Suppressor macrophage (primary cell): ENCODE measurements around the gene FLT4.
"Not testable (repeated sequence)": the region's sequence is repeated elsewhere in the genome, so short reads cannot be mapped to it uniquely, and the experiment has no call there.

Source experiments
- DNase-seq, 4 experiments: peaks; one replicate each; pipeline ENCODE4 v3.0.0-alpha.2; 2020 to 2022
- total RNA-seq, 17 experiments: gene quantifications; one replicate each; lab custom pipeline; 2026; ENCODE audit warnings: mixed read lengths in 6 of 17, inconsistent platforms in 3 of 17; lab: John Stamatoyannopoulos, UW

FLT4 gene
- total RNA-seq = 0 to 11.1 (median 0.12) reads per million in 17 experiments

DNA sequence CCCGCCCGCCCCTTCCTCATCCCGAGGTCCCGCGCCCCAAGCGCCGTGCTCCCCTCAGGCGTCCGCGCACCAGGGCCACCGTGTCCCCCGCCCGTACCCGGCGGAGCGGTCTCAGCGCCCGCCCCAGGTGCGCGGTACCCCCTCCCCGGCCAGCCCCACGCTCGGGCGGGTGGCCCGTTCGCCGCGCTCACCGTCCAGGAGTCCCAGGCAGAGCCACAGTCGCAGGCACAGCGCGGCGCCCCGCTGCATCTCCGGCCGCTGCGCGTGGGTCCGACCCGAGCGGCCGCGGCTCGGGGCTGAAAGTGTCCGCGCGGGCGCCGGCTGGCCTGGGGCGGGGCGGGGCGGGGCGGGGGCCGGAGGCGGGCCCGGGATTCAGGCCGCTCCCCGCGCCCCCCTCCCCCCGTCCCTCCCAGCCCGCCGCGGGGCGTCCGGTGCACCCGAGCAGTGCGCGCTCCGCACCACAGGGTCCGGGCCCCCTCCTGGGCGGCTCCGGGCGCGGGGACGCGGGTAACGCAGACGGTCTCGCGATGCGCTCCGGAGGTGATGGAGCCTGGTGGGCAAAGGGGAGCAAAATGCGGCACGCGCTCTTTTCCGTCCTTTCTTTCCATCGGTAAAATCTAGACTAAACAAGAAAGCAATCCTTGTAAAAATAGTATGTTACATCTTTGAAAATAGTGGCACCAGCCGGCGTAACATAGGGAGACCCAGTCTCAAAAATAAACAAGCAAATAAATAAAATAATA, at the start of gene FLT4:
Gene FLT4, minus strand, starts transcription at position 304 of the 743 bp plus-strand sequence. Its CDS starts 55 bp downstream, at position 249.
- no peak for DNase-seq

DNA sequence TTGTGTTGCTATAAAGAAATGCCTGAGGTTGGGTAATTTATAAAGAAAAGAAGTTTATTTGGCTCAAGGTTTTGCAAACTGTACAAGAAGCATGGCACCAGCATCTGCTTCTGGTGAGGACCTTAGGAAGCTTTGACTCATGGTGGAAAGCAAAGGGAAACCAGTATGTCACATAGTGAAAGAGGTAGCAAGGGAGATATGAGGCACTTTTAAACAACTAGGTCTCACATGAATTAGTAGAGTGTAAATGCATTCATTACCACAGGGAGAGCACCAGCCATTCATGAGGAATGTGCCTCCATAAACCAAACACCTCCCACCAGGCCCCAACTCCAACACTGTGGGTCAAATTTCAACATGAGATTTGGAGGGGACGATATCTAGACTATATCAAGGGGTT, 49.6 kb upstream of the FLT4 start:
- DNase-seq = no peak

DNA sequence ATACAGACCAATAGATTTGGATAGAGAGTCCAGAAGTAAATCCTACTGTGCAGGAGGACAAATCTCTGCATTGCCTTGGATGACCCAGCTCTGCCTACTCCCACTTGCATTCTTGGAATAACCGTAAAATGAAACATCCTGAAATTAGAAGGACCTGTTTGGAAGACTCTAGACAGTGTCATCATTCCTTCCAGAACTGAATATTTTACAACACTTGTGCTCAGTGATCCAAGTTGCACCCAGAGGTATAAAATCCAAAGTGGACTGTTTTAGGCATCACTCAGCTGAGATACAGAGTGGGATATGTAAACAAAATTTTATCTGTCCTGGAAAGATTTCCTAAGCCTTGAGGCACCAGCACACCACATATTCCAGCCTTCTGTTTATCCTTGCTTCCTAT, 46.7 kb upstream of the FLT4 start:
- no peak for DNase-seq

DNA sequence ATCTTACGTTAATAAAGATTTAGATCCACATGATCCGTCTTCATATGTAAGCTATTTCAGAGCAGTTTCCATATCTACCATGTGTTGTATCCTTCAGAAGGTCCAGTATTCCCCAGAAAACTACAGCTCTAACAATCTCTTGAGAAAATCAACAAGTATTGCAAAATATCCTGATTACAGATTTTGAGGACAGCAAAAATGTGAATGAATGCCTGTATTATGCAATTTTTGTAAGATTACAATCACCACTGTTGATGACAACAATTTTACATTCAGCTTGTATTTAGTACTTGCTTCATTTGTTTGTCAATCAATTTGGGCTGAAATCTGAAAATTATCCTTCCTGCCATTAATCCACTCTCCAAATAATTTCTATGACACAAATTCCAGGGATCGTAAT, 43.0 kb upstream of the FLT4 start:
- DNase-seq = no peak

DNA sequence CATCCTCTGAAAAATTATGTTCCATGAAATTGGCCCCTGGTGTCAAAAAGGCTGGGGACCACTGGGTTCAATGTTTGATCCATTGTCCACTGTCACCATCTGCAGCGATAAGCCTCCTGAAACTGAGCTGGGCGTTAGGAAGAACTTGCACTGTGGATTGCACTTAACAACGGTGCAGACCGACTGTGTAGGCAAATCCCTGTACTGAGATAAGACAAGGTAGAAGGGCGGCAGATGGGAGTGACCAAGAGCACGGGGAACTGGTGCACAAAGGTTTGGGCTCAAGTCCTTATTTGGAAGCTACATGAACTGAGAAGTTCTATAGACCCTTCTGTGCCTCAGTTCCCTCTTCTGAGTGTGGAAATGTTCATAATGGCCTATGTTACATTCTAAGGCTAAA, 41.6 kb upstream of the FLT4 start:
- no peak for DNase-seq

DNA sequence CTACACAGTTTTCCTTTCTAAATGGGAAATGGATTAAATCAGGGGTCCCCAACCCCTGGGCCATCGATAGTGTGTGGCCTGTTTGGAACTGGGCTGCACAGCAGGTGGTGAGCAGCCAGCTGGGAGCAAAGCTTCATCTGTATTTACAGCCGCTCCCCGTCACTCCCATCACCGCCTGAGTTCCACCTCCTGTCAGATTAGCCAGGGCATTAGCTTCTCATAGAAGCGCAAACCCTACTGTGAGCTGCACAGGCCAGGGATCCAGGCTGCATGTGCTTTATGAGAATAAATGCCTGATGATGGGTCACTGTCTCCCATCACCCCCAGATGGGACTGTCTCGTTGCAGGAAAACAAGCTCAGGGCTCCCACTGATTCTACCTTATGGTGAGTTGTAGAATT, 41.2 kb upstream of the FLT4 start:
- no peak for DNase-seq

DNA sequence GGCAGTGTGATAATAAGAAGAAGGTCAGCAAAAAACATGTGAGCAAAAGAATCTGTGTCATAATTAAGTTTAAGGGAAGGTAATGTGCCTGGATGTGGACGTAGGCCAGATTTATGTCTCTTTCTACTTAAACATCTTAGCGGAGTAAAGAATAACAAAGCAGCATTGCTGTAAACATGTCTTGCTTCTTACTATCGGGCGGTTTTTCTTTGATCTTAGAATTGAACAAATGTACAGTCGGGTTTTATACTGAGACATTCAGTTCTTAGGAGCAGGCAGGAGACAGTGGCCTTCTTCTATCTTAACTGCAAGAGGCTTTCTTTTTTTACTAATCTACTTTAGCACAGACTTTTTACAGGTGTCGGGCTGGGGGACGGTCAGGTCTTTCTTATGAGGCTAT, 40.4 kb upstream of the FLT4 start:
- DNase-seq = no peak

DNA sequence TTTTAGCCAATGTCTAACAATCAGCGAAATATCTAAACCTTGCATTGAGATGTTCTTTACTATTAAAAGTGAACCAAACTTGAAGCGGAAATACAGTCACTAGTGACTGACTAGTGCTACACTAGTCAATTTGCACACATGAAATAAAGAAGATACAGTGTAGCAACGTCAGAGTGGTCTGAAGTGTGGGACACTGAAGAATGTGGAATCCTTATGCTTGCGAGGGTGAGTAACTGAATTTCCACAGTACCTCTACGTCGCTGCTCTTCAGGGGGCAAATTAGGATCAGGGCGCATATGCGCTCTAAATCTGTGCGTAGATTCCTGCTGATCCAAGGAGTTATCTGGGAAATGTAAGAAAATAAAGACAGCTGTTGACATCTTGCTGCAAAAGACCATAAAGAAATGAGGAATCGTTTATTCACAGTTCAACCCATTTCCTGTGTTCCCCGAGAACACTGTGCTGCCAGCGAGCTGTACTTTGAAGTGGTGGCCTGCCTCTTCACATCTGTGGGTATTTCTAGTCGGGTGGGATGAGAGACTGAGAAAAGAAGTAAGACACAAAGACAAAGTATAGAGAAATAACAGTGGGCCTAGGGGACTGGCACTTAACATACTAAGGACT, 39.8 kb upstream of the FLT4 start:
- DNase-seq = no peak

DNA sequence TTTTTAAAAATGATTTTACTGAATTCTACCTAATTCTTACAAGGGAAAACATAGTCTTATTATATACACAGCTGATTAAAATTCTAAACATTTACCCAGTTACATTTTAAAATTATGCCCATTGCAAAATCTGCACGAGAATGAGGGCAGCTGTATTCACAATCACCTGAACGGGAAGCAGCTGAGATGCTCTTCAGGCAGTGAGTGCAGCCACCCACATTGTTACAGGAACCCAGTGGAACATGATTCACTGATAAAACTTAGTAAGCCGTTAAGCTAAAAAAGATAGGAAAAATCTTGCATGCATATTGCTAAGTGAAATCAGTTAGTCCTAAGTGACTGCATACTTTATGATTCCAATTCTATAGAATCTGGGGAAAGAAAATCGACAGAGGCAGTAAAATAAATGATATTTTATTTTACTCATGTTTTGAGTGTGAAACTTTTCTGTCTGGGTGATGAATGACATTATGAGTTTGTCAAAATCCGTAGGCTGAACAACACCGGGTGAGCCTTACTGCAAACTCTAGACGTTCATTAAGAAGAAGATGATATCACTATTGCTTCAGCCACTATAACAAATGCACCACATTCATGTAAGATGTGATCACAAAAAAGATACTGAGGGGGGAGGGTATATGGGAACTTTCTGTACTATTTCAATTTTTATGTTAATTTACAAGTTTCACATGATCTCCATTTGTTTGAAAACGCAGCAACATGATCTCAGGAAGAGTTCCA, 39.1 kb upstream of the FLT4 start:
- no peak for DNase-seq

DNA sequence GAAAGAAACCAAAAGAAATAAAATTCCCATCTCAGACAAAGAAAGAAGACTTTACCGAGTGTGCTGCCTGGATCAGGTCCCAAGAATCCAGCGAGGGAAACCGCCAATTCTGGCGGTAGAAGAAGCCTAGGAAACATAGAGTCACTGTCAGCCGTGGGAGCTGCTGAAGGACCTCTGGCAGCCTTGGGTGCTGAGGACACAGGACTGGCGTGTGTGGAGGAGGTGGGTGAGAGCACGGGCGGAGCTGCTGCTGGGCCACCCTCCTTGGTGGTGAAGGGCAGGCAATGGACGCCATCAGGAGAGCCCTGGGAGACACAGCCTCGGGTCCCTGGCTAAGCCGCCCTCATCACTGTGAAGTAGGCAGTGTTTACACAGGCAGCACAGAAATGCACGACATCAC, 37.4 kb upstream of the FLT4 start:
- DNase-seq = not testable (repeated sequence)

DNA sequence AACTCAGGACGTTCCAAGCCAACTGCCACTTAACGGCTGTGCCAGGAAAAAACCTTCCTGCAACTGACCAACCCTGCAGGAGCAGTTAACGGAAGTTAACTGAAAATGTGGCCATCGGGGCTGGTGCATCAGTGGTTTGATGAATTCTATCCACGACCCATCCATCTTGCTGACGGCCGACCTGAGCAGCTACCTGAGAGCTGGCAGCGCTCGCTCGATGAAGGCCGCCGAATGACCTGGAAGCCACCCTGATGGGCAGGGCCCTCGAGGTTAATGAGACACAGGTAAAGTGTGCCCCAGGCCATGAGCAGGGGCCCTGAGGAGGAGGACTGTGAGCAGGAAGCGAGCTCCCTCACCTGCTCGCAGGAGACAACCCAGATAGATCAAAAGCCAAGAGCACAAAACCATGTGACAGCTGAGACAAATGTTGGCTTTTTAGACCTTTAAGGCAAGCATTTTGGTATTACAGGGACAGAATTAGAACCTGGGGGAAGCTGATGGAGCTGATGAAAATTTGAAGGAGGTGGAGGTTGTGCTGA, 35.3 kb upstream of the FLT4 start:
- no peak for DNase-seq

DNA sequence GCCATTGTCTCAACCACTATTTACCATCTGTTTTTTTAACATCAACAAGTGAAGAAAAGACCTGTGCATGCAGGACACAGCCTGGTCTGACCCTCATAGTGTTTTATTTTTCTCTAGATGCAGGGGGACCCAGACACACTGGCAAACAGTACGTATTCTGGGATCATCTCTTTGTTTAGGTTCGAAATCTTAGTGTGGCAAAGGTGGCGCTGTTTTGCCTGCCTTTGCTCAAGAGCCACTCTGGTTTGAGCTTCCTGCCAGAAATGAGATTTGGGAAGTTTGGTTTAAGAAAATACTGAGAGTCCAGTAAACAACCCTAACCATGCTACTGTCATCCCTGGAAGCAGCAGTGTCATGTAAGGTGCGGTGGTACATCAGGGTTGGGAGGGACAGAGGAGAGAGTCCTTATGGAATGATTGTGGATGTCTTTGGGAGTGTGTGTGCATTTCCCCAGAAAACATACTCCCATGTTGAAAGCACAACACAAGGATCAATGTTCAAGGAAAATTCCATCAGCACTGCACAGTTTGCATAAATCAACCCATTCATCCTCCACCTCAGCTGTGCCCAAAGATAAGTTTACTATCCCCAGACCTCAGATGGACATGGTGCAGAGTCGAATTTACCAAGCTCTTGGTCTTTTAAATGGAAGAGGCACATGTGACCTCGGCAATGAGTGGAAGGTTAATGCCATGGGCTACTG, 34.0 kb upstream of the FLT4 start:
- DNase-seq = no peak

DNA sequence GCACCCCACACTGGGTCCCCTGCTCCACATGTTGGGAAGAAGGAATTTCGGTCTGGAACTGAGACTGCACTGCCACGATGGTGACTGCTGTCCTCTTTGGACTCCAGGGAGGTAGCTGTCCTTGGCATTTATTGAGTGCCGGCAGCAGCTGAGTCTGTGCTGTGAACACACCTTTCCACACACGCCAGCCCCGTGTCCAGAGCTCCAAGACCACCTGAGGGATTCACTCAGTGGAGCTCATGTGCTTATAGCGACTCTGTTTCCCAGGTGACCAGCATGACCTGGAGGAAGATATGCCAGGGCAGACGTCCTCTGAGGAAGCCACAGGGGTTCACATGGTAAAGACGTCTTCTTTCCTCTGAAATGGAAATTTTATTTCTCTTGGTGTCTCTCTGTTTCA, 33.2 kb upstream of the FLT4 start:
- DNase-seq = no peak

DNA sequence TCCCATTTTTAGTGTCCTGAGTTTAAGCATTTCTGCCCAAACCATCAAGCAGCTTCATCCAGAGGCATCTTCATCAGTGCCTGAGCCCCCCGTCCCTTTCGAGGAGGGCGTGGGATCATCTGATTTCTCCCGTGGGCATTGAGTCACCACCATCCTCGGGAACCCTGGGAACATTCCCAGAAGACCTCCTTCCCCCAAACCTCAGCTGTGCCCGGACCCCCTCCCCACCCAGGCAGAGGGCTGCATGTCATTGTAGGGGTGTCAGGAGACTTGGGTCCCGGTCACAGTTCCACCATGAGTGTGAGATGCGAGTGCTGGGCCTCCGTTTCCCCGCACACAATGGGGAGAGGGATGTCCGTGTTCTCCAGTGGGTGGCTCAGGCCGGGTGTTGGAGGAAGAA, 32.6 kb upstream of the FLT4 start:
- not testable (repeated sequence) for DNase-seq

DNA sequence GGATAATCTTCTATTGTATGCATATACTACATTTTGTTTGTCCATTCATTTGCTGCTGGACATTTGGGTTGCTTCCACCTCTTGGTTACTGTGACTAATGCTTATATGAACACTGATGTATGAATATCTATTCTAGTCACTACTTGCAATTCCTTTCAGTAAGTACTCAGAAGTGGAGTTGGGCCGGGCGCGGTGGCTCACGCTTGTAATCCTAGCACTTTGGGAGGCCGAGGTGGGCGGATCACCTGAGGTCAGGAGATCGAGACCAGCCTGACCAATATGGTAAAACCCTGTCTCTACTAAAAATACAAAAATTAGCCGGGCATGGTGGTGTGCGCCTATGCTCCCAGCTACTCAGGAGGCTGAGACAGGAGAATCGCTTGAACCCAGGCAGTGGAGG, 28.9 kb upstream of the FLT4 start:
- not testable (repeated sequence) for DNase-seq

DNA sequence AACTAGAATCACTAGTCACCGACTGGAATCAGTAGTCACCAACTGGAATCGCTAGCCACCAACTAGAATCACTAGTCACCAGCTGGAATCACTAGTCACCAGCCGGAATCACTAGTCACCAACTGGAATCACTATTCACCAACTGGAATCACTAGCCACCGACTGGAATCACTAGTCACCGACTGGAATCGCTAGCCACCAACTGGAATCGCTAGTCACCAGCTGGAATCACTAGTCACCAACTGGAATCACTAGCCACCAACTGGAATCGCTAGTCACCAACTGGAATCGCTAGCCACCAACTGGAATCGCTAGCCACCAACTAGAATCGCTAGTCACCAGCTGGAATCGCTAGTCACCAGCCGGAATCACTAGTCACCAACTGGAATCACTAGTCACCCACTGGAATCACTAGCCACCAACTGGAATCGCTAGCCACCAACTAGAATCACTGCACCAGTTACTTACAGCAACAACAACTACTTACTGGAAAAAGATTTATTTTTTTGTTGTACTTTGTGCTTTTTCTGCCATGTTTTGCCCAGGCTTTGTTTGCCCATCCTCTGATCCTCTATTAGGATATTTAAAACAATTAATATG, 25.7 kb upstream of the FLT4 start:
- DNase-seq = no peak

DNA sequence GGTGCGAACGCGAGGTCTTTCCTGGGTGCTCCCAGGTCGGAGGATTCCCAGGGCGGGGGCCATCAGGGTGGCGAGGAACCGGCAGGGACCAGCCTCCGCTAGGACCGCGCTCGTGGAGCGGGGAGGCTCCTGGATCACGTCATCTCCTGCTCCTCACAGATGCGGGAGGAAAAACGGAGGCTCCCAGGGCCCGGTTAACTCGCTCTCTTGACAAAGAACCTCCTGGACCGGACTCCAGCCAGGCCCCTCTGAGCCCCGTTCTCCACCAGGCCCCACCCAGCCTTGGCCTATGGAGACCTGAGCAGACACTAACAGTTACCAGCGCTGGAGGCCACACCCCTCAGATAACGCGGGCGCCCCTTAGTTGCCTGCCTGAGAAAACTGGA, 24.7 kb upstream of the FLT4 start:
- DNase-seq = not testable (repeated sequence)

DNA sequence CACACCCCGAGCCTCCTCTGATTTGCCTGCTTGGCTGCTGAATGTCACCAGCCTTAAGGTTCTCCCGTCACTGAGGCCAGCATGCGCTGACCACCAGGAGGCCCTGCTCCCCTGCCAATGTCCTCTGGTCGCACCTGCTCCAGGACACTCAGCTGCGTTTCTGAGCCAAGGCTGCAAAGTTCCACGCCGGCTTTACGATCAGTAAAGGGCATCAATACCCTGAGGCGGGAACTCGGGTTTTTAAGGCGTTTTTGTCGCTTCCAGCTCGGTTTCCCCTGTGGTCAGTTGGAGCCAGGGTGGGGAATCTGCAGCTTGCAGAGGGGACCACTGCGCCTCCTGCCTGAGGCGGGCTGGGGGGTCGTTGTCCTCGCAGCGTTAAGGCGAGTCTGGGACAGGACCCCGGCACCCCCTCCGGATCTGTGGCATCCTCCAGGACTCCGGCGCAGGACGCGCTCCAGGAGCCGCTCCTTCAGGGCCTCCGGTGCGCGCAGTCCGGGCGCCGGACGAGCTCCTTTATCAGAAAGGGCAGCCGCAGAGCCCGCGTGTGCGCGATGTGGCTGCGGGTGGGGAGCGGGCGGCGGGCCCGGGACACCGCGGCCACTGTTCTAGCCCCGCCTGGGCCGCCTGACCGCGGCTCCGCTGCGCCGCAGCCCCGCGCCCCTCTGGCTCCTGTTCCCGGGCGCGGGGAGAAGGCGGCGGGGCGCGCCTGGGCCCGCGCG, 24.1 kb upstream of the FLT4 start:
- no peak for DNase-seq

DNA sequence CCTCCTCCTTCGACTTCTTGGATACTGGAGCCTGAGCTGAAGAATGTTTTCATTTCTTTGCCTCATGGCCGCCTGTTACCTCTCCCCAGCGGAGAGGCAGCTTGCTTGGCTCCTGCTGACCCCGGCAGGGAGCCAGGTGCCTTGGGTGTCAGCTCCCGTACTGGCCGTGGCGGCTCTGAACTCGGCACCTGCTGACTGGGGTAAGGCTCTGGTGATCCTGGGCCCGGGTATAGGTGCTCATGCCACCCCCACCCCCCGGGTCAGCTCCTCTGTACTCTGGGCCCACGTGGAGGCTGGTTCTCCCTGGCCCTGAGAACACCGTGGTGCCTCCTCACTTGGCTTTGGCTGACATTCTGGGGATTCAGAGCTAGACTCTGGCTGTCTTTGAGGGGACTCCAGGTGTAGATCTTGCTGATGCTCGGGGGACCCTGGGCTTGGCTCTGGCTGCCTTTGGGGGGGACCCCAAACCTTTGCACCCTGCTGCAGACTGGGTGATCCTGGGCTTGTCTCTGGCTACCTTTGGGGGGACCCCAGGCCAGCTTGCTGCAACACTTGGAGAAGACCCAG, 22.6 kb upstream of the FLT4 start:
- not testable (repeated sequence) for DNase-seq

DNA sequence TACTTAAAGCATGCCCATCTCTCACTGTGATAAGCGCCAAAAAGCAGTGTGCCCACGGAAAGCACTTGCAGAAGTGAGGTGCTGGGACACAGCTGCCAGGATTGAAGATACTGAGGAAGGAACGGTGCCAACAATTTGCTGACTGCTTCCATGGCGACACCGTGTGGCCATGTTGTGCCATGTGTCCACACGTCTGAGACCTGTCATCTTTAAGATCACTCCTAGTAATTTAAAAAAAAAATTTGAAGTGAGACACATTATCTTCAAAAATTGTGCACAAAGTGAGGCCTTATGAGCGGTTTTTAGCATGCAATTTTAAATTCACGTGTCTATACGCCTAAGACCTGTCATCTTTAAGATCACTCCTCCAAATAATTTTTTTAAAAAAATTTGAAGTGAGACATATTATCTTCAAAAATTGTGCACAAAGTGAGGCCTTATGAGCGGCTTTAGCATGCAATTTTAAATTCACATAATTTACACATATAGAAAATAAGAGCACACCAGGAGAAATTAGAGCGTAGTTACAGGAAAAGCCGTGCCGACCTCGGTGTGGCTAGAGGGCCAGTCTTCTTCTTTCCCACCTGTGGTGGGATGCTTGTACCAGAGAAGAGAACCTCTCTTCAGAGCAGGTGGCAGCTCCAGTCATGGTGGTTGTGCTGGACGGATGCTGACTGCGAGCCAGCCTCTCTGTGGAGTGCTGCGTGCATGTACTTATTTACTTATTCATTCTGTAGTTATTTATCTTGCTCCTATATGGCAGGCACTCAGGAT, 21.4 kb upstream of the FLT4 start:
- DNase-seq = peak; percentile 26 to 59 (median 50)

DNA sequence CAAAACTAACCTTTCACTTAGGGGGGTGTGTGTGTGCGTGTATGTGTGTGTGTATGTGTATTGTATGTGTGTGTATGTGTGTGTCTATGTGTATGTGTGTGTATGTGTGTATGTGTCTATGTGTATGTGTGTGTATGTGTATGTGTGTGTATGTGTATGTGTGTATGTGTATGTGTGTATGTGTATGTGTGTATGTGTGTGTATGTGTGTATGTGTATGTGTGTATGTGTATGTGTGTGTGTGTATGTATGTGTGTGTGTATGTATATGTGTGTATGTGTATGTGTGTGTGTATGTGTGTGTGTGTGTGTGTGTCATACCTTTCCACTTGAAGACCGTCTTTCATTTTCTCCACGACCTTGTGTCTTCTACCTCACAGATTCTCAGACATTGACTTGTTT, 20.8 kb upstream of the FLT4 start:
- DNase-seq = no peak
